Tongue (tissue), 2 donors: ENCODE data around the gene FAM83C. TPM values are rescaled to one million over a fixed set of nuclear protein-coding genes. Genes with fewer than 3 reads are reported as not detected.
"Not testable (repeated sequence)": the region's sequence is repeated elsewhere in the genome, so short reads cannot be mapped to it uniquely, and the experiment has no call there.

Experiments
- DNase-seq: peaks from one replicate; pipeline ENCODE4 v3.0.0-alpha.2; 2015
- total RNA-seq: library from RNA; depleted of rRNA; stranded (reverse); fragments of >200 nt; gene quantifications from one replicate; pipeline ENCODE4 v1.2.3, GENCODE V29; 2014

FAM83C gene
- total RNA-seq, 1 donor from 2014 or later, result 2.2 TPM

- peak; percentile 61 for DNase-seq
Observed at GRCh38 chr20:35318502-35319157, 26.4 kb upstream of the FAM83C start.

- no peak for DNase-seq
Observed at GRCh38 chr20:35317416-35318210, 25.4 kb upstream of the FAM83C start.

- DNase-seq, result no peak
Observed at GRCh38 chr20:35316086-35316485, 23.9 kb upstream of the FAM83C start.

GRCh38 chr20:35315632-35316020, 23.4 kb upstream of the FAM83C start:
- DNase-seq, result not testable (repeated sequence)

- DNase-seq, result no peak
Observed at GRCh38 chr20:35314816-35315631, 22.8 kb upstream of the FAM83C start.

GRCh38 chr20:35312318-35312717, 20.1 kb upstream of the FAM83C start:
- DNase-seq, result no peak

GRCh38 chr20:35311822-35312221, 19.6 kb upstream of the FAM83C start:
- no peak for DNase-seq

GRCh38 chr20:35311409-35311808, 19.2 kb upstream of the FAM83C start:
- DNase-seq, result no peak

- DNase-seq, result peak; percentile 58
Observed at GRCh38 chr20:35307666-35308653, 15.7 kb upstream of the FAM83C start.

GRCh38 chr20:35306931-35307517, 14.8 kb upstream of the FAM83C start:
- peak; percentile 53 for DNase-seq

- no peak for DNase-seq
Observed at GRCh38 chr20:35305682-35306556, 13.7 kb upstream of the FAM83C start.

GRCh38 chr20:35304956-35305355, 12.7 kb upstream of the FAM83C start:
- DNase-seq, result no peak

GRCh38 chr20:35303735-35304491, 11.7 kb upstream of the FAM83C start:
- peak; percentile 91 for DNase-seq

- no peak for DNase-seq
Observed at GRCh38 chr20:35303382-35303734, 11.1 kb upstream of the FAM83C start.

GRCh38 chr20:35302421-35303335, 10.5 kb upstream of the FAM83C start:
- DNase-seq, result no peak

GRCh38 chr20:35301426-35301825, 9.2 kb upstream of the FAM83C start:
- no peak for DNase-seq

GRCh38 chr20:35300469-35301262, 8.4 kb upstream of the FAM83C start:
- no peak for DNase-seq

- no peak for DNase-seq
Observed at GRCh38 chr20:35299780-35300179, 7.6 kb upstream of the FAM83C start.
